GM12801 (cell line): Measurements from ENCODE around the gene CLASP2.

Source experiments
- TF ChIP-seq, protein P1 (sequence below): IDR thresholded peaks from one replicate; pipeline ENCODE4 v1.5.1; 2011; ENCODE audit warnings: control low read depth; ENCODE audit not compliant: insufficient read length; ENCODE audit errors: extremely low read depth

CLASP2 gene

DNA sequence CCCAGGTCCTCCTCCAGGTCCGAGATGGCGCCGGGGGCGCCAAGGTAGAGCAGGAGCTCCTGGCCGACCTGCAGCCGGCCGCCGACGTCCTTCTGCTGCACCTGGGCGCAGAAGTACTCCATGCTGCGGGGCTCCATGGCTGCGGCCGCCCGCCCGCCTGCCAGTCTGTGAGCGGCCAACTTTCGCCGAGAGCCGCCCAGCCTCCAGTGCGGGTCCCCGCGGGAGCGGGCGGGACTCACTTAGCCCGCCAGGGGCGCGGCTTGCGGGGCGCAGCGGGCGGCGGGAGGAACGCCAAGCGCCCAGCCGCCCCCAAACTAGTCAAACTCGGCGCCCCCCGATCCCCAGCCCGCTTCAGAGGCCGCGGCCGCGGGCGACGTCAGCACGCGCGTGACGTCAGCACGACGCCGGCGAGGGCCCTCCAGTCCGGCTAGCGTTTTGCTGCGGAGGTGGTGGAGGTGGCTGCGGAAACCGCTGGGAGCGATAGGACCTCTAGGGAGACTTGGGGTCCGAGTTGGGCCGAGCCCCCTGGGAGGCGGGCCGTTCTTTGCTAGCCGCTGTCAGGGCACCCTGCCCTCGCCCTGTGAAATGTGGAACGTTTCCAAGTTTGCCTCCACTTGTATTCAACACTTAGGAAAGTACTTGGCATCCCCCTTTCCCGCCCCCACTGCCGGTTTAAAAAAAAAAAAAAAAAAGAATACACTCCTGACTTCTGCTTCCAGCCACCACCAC lies at the start of gene CLASP2:
Gene CLASP2, minus strand, starts transcription at position 389 of the 729 bp plus-strand sequence. Its CDS starts 252 bp downstream, at position 137.
- TF ChIP-seq, protein P1, sequence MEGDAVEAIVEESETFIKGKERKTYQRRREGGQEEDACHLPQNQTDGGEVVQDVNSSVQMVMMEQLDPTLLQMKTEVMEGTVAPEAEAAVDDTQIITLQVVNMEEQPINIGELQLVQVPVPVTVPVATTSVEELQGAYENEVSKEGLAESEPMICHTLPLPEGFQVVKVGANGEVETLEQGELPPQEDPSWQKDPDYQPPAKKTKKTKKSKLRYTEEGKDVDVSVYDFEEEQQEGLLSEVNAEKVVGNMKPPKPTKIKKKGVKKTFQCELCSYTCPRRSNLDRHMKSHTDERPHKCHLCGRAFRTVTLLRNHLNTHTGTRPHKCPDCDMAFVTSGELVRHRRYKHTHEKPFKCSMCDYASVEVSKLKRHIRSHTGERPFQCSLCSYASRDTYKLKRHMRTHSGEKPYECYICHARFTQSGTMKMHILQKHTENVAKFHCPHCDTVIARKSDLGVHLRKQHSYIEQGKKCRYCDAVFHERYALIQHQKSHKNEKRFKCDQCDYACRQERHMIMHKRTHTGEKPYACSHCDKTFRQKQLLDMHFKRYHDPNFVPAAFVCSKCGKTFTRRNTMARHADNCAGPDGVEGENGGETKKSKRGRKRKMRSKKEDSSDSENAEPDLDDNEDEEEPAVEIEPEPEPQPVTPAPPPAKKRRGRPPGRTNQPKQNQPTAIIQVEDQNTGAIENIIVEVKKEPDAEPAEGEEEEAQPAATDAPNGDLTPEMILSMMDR, result no peak

GRCh38 chr3:33758864-33759263 lies 40.8 kb upstream of the CLASP2 start:
- TF ChIP-seq, protein P1, result no peak

DNA sequence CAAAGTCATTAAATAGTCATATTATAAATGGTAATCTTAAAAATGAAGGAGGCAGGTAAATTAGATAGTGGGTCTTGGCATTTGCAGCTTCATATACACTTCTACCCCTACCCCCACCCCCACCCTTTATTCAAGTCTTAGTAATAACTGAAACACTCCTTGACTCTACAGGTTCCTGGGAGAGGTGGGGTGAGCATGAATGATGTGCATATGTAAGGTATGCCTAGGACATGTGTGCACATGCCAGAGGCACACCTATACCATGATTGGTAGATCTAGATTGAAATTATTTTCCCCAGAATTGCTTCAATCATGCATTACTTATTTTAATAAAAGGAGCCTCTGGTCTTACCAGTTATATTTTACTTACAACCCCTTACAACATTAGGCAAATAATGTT lies 40.2 kb upstream of the CLASP2 start:
- TF ChIP-seq, protein P1, result no peak

DNA sequence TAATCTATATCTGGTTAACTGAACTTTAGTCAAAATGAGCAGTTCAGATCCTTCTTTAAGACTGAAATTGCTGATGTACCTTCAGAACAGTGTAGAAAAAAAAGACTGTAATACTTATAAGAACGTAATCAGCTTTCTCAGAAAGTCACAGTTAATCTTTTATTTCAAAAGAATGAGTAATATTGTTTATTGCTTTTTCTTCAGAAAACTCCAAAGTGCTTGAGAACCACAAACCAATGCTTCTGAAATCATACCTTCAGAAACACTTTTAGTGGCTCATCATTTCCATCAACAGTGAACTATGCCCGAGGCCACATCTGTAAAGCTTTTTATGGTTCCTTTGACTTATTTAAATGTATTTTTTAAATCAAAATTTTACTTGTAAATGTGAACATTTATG lies 33.3 kb upstream of the CLASP2 start:
- TF ChIP-seq, protein P1, result no peak

GRCh38 chr3:33750211-33750548 lies 32.1 kb upstream of the CLASP2 start:
- TF ChIP-seq, protein P1, result no peak

DNA sequence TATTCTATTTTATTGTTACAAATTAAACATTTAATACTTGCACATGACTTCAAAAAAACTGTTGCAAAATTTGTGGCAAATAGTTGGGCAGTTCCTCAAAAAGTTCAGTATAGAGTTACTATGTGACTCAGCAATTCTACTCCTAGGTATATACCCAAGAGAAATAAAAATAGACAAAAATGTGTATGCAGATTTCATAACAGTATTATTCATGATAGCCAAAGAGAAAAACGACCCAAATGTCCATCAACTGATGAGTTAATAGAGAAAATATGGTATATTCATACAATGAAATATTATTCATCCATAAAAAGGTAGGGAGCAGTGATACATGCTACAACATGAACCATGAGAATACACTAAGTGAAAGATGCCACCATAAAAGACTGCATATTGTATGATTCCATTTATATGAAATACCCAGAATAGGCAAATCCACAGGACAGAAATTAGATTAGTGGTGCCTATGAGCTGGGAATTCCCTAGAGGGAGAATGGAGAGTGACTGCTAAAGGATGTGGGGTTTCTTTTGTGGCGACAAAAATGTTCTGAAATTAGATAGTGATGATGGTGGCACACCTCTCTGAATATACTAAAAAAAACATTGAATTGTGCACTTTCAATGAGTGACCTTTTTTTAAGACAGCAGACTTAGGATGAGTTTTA lies 31.6 kb upstream of the CLASP2 start:
- TF ChIP-seq, protein P1, result no peak

DNA sequence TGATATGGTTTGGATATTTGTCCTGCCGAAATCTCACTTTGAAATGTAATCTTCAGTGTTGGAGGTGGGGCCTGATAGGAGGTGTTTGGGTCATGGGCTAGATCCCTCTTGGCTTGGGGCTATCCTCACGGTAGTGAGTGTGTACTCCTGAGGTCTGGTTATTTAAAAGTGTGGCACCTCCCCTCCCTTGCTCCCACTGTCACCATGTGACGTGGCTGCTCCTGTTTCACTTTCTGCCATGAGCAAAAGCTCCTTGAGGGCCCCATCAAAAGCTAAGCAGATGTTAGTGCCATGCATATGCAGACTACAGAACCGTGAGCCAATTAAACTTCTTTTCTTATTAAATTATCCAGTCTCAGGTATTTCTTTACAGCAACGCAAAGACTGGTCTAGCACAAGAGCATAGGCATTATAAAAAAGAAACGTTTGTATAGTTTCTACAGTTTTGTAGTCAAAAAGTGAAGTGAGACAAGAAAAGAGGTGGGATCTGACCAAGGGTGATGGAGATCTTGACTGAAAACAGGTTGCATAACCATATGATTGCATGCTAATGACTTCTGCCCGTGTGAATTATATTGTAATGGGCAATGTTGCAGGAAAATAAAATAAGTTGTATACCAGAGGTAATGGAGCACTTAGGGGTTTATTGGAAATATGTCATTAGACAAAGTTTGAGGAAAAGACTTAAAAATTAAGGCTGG lies 28.5 kb upstream of the CLASP2 start:
- TF ChIP-seq, protein P1, result no peak
